SK-N-SH (cell line): ENCODE results near the gene TECPR2.

Experiments used
- CHD2 ChIP-seq: fragments of 150-350 bp; IDR thresholded peaks from 2 replicates; pipeline ENCODE4 v1.6.1; 2018; ENCODE audit warnings: low read length; ENCODE audit not compliant: partially characterized antibody
- CTCF ChIP-seq: fragments of 200-600 bp; sonication (generic); IDR thresholded peaks from 2 replicates; pipeline ENCODE4 v1.6.1; 2017; ENCODE audit warnings: antibody characterized with exemption, mild to moderate bottlenecking, moderate library complexity
- EZH2phosphoT487 ChIP-seq: fragments of 200-600 bp; sonication (generic); IDR thresholded peaks from 2 replicates; pipeline ENCODE4 v1.6.1; 2017; ENCODE audit warnings: low read depth, mixed run types, mild to moderate bottlenecking, antibody characterized with exemption, moderate library complexity, borderline replicate concordance
- GABPA ChIP-seq: IDR thresholded peaks from 2 replicates; pipeline ENCODE4 v1.4.0; 2012; ENCODE audit warnings: low read depth, mild to moderate bottlenecking
- GATA2 ChIP-seq: sonication (generic); formaldehyde crosslinking; IDR thresholded peaks from 2 replicates; pipeline ENCODE4 v1.5.0; 2020; ENCODE audit warnings: mild to moderate bottlenecking, missing genetic modification reagents
- POLR2AphosphoS5 ChIP-seq: IDR thresholded peaks from 2 replicates; pipeline ENCODE4 v1.6.1; 2012; ENCODE audit warnings: low read depth, low read length
- RAD21 ChIP-seq: IDR thresholded peaks from 2 replicates; pipeline ENCODE4 v1.6.1; 2012; ENCODE audit warnings: mild to moderate bottlenecking, low read length
- REST ChIP-seq: IDR thresholded peaks from 2 replicates; pipeline ENCODE4 v1.6.1; 2012; ENCODE audit warnings: mild to moderate bottlenecking, low read depth, low read length, moderate library complexity
- SMC3 ChIP-seq: IDR thresholded peaks from 2 replicates; pipeline ENCODE4 v1.6.1; 2012; ENCODE audit warnings: low read depth, low read length, improper control_type of control experiment
- USF1 ChIP-seq: IDR thresholded peaks from 2 replicates; pipeline ENCODE4 v1.4.0; 2012; ENCODE audit warnings: low read depth, borderline replicate concordance
- USF2 ChIP-seq: fragments of 150-350 bp; IDR thresholded peaks from 2 replicates; pipeline ENCODE4 v1.6.1; 2017; ENCODE audit warnings: antibody characterized with exemption, low read length, low read depth, borderline replicate concordance
- ZBTB33 ChIP-seq: IDR thresholded peaks from 2 replicates; pipeline ENCODE4 v1.4.0; 2012; ENCODE audit warnings: low read depth, borderline replicate concordance

GRCh38 chr14:102525929-102526497 lies 163.3 kb downstream of the TECPR2 start:
- TF ChIP-seq CTCF (no peak), POLR2AphosphoS5 (no peak), CHD2 (no peak), REST (no peak), SMC3 (no peak), EZH2phosphoT487 (no peak), RAD21 (no peak), GABPA (no peak), USF2 (no peak), USF1 (no peak), GATA2 (no peak), ZBTB33 (no peak)
